Head of caudate nucleus (tissue), 42 donors: ENCODE results near the gene TPM1.

Source experiments
- DNase-seq, 42 donors: peaks; one replicate each; pipeline versions ENCODE4 v3.0.0 to v3.0.0-alpha.2; 2020 to 2021; ENCODE audit warnings: mixed read lengths in 7 of 42
- intact Hi-C: fragments of 100-400 bp; cut with DNase I; formaldehyde crosslinking; loops from one replicate; pipeline ENCODE4 v1.15.0; 2022

The TPM1 gene

GRCh38 chr15:63107895-63108546 is 65.5 kb downstream of the TPM1 start:
- intact Hi-C loops, result no loop called here
- DNase-seq, result no peak

GRCh38 chr15:63109498-63109897 is 67.0 kb downstream of the TPM1 start:
- intact Hi-C loops, result no loop called here
- no peak for DNase-seq

- intact Hi-C loops, result no loop called here
- no peak for DNase-seq
Measured at GRCh38 chr15:63109920-63110319, 67.4 kb downstream of the TPM1 start.

GRCh38 chr15:63110428-63111026 is 68.0 kb downstream of the TPM1 start:
- no peak for DNase-seq
- intact Hi-C loops, result no loop called here

- intact Hi-C loops, result no loop called here
- DNase-seq, result no peak
Measured at GRCh38 chr15:63111481-63111880, 68.9 kb downstream of the TPM1 start.

GRCh38 chr15:63112871-63113270 is 70.3 kb downstream of the TPM1 start:
- intact Hi-C loops, result no loop called here
- DNase-seq, result no peak

- no peak for DNase-seq
- intact Hi-C loops, result no loop called here
Measured at GRCh38 chr15:63114465-63114864, 71.9 kb downstream of the TPM1 start.
